Natural killer cell (primary cell): ENCODE measurements around the gene SMARCD1. TPM values are rescaled to one million over a fixed set of nuclear protein-coding genes. Genes with fewer than 3 reads are reported as not detected.
A peak's percentile ranks its signal among the peaks of the same experiment; 100 is the strongest.

Source experiments
- ATAC-seq, 3 donors: fragments of 150-1000 bp in 2 of 3; fragments of 200-7000 bp in 1 of 3; cut with Tn5 transposase; 1 replicate in 1 of 3; 2 replicates in 2 of 3; pipeline ENCODE4 v1.10.0; 2021; ENCODE audit warnings: mild to moderate bottlenecking in 2 of 3, moderate library complexity in 2 of 3
- DNase-seq, 2 donors: peaks; one replicate each; pipeline versions ENCODE4 v3.0.0 to v3.0.0-alpha.2; 2013 to 2021; ENCODE audit warnings: mixed read lengths in 1 of 2
- H3K27ac ChIP-seq: one replicate; pipeline ENCODE4 v1.5.1; 2013; ENCODE audit warnings: mild to moderate bottlenecking, low read length
- H3K27me3 ChIP-seq: one replicate; pipeline ENCODE4 v1.6.1; 2013; ENCODE audit warnings: low read length; ENCODE audit not compliant: control insufficient read depth, insufficient read depth
- H3K36me3 ChIP-seq: one replicate; pipeline ENCODE4 v1.6.1; 2013; ENCODE audit warnings: low read length; ENCODE audit not compliant: control insufficient read depth, insufficient read depth
- H3K4me1 ChIP-seq: one replicate; pipeline ENCODE4 v1.6.1; 2013; ENCODE audit warnings: low read length; ENCODE audit not compliant: control insufficient read depth, insufficient read depth
- H3K4me3 ChIP-seq: one replicate; pipeline ENCODE4 v1.5.1; 2013; ENCODE audit warnings: low read length
- H3K9me3 ChIP-seq: one replicate; pipeline ENCODE4 v1.6.1; 2013; ENCODE audit warnings: low read length; ENCODE audit not compliant: control insufficient read depth, insufficient read depth
- H3K27ac Mint-ChIP-seq, 2 donors: one replicate each; pipeline ENCODE4 v1.8.0; 2022; ENCODE audit warnings: mild to moderate bottlenecking in 2 of 2, mixed read lengths in 2 of 2, moderate library complexity in 1 of 2
- H3K27me3 Mint-ChIP-seq, 2 donors: one replicate each; pipeline ENCODE4 v1.8.0; 2022; ENCODE audit warnings: low read depth in 2 of 2, mixed read lengths in 2 of 2
- H3K36me3 Mint-ChIP-seq: one replicate; pipeline ENCODE4 v1.8.0; 2022; ENCODE audit warnings: mixed read lengths
- H3K4me1 Mint-ChIP-seq, 2 donors: one replicate each; pipeline ENCODE4 v1.8.0; 2022; ENCODE audit warnings: mixed read lengths in 2 of 2
- H3K4me3 Mint-ChIP-seq: one replicate; pipeline ENCODE4 v1.8.0; 2022; ENCODE audit warnings: mild to moderate bottlenecking, moderate library complexity, mixed read lengths
- H3K9me3 Mint-ChIP-seq, 2 donors: one replicate each; pipeline ENCODE4 v1.8.0; 2022; ENCODE audit warnings: mixed read lengths in 2 of 2
- WGBS: methylation state at CpG from one replicate; pipeline ENCODE4 v1.1.7; 2013; ENCODE audit warnings: missing lambda C conversion rate; ENCODE audit not compliant: insufficient coverage; 5-methylcytosine and 5-hydroxymethylcytosine counted together
- intact Hi-C: fragments of 100-400 bp; cut with micrococcal nuclease; formaldehyde crosslinking; loops from one replicate; pipeline ENCODE4 v1.14.2; 2022
- total RNA-seq, 4 donors: library from RNA; stranded (reverse); fragments of 120-200 nt in 1 of 4; gene quantifications; one replicate each; pipeline versions ENCODE4 v1.2.3 to v1.2.4, GENCODE V29; 2013 to 2022
- TF ChIP-seq, protein P1 (sequence below): fragments of 200-600 bp; IDR thresholded peaks from one replicate; pipeline ENCODE4 v1.8.0; 2022; ENCODE audit warnings: antibody characterized with exemption

The SMARCD1 gene
- total RNA-seq, 3 donors from 2014 or later (not counting 1 experiment from before 2014, with no cell fraction given): 81.3 to 97.0 (median 88.6) TPM

DNA sequence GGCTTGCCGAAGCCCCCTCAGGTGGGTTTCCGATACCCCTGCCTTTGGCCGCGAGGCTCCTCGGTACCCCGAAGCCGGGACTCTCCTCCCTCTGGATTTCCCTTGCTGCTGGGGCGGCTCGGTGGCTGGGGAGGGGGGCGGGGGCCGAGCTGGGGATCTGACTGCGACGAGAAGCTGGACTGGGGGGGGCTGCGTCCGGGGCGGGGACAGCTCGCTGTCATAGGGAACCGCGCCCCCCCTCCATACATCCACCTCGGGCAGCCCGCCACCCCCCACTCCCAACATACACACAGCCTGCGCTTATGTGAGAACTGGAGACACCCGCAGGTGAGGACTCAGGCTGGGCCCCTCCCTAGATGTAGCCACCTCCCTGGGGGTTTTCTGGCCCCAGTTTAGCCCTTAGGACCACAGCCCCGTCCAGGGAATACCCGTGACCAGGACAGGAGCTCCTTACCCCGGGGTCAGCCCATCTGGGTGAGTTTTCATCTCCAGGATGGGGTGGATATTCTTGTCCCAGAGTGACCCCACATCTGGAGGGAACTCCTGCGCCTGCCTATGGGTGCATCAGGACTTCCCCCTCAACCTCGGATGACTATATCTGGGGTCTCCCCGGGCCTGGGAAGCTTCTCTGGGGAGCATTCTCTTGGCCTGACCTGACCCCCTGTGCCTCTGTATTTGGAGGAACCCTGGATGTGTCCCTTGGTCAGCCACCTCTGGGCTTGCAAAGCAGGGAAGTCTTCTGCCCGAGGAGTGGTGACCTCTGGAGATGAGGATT is 27.1 kb upstream of the SMARCD1 start:
- ATAC-seq (no peak), DNase-seq (no peak)
- Histone ChIP-seq H3K9me3 (no peaks in the 10 kb centered on the region), H3K36me3 (no peaks in the 10 kb centered on the region), H3K27me3 (peaks cover 22% of the 10 kb centered on the region), H3K4me3 (no peak overlapping the region), H3K27ac (no peak overlapping the region), H3K4me1 (peaks cover 15% of the 10 kb centered on the region)
- intact Hi-C loops: loop anchor here (5.0 kb wide), 1 partner anchor 191 kb away; no protein-coding TSS in a partner anchor
- Mint-ChIP-seq H3K27ac (no peak overlapping the region), H3K4me1 (peaks cover 24% of the 10 kb centered on the region in 2 donors), H3K9me3 (no peaks in the 10 kb centered on the region), H3K27me3 (peaks cover 50 to 55% of the 10 kb centered on the region in 2 donors), H3K4me3 (peak overlapping the region; percentile 42), H3K36me3 (no peaks in the 10 kb centered on the region)
- TF ChIP-seq, protein P1, sequence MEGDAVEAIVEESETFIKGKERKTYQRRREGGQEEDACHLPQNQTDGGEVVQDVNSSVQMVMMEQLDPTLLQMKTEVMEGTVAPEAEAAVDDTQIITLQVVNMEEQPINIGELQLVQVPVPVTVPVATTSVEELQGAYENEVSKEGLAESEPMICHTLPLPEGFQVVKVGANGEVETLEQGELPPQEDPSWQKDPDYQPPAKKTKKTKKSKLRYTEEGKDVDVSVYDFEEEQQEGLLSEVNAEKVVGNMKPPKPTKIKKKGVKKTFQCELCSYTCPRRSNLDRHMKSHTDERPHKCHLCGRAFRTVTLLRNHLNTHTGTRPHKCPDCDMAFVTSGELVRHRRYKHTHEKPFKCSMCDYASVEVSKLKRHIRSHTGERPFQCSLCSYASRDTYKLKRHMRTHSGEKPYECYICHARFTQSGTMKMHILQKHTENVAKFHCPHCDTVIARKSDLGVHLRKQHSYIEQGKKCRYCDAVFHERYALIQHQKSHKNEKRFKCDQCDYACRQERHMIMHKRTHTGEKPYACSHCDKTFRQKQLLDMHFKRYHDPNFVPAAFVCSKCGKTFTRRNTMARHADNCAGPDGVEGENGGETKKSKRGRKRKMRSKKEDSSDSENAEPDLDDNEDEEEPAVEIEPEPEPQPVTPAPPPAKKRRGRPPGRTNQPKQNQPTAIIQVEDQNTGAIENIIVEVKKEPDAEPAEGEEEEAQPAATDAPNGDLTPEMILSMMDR: no peak
- WGBS: 25% methylated on average over 27 of the region's 30 CpGs

DNA sequence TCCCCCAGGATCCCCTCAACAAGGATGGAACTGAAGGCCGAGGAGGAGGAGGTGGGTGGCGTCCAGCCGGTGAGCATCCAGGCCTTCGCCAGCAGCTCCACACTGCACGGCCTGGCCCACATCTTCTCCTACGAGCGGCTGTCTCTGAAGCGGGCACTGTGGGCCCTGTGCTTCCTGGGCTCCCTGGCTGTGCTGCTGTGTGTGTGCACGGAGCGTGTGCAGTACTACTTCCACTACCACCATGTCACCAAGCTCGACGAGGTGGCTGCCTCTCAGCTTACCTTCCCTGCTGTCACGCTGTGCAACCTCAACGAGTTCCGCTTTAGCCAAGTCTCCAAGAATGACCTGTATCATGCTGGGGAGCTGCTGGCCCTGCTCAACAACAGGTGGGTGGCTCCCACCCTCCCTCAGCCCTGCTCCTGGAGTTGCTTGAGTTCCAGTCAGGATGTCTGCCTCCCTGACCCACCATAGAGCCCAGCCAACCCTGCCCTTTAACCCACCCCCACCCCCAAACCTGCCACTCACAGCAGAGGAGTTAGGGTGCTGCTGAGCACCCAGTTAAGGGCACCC is 26.3 kb upstream of the SMARCD1 start:
- Mint-ChIP-seq H3K27me3 (peaks cover 48 to 51% of the 10 kb centered on the region in 2 donors), H3K36me3 (no peaks in the 10 kb centered on the region), H3K27ac (no peak overlapping the region), H3K9me3 (no peaks in the 10 kb centered on the region), H3K4me1 (peaks cover 24% of the 10 kb centered on the region in 2 donors), H3K4me3 (no peak overlapping the region)
- TF ChIP-seq, protein P1: no peak
- Histone ChIP-seq H3K27ac (no peak overlapping the region), H3K9me3 (no peaks in the 10 kb centered on the region), H3K27me3 (peaks cover 22% of the 10 kb centered on the region), H3K4me1 (peaks cover 15% of the 10 kb centered on the region), H3K36me3 (no peaks in the 10 kb centered on the region), H3K4me3 (no peak overlapping the region)
- intact Hi-C loops: loop anchor here (5.0 kb wide), 1 partner anchor 192 kb away; no protein-coding TSS in a partner anchor
- DNase-seq: peak in 1 of 2 donors; percentile 49
- 90% methylated on average over 15 of the region's 15 CpGs for WGBS
- no peak for ATAC-seq

DNA sequence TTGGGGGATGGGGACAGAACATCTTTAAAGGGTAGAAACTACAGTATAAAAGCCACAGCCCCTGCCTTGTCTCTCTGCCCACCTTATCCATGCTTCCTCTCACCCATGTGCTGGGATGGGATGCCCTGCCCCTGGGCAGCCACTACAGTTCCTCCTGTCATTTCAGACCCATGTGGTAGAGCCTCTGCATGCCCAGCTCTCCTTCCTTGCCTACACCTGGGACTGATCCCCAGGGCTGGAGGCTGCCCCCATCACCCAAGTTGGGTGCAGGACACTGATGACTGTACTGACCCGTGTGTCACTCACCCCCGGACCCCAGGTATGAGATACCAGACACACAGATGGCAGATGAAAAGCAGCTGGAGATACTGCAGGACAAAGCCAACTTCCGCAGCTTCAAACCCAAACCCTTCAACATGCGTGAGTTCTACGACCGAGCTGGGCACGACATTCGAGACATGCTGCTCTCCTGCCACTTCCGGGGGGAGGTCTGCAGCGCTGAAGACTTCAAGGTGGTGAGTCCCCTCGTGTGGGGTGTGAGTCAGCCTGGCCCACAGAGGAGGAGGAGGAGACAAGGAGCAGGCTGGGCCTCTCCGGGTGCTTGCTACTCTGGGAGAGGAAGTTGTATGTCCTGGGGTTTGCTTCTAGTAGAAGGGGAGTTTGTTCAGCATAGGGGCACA is 25.6 kb upstream of the SMARCD1 start:
- WGBS: 26% methylated on average over 12 of the region's 12 CpGs
- Mint-ChIP-seq H3K9me3 (no peaks in the 10 kb centered on the region), H3K27ac (no peak overlapping the region), H3K4me3 (no peak overlapping the region), H3K4me1 (peaks cover 24% of the 10 kb centered on the region in 2 donors), H3K36me3 (no peaks in the 10 kb centered on the region), H3K27me3 (peaks cover 48 to 49% of the 10 kb centered on the region in 2 donors)
- peak in 1 of 2 donors; percentile 62 for DNase-seq
- H3K9me3 ChIP-seq: no peaks in the 10 kb centered on the region
- no peak overlapping the region for H3K27ac ChIP-seq
- no peak overlapping the region for H3K4me3 ChIP-seq
- H3K27me3 ChIP-seq: peaks cover 22% of the 10 kb centered on the region
- intact Hi-C loops: loop anchor here (5.0 kb wide), 1 partner anchor 192 kb away; no protein-coding TSS in a partner anchor
- peaks cover 15% of the 10 kb centered on the region for H3K4me1 ChIP-seq
- no peaks in the 10 kb centered on the region for H3K36me3 ChIP-seq
- peak in 1 of 3 donors; percentile 41 for ATAC-seq
- TF ChIP-seq, protein P1: no peak
